ENCODE data around the gene CCSER2.

CCSER2 gene

DNA sequence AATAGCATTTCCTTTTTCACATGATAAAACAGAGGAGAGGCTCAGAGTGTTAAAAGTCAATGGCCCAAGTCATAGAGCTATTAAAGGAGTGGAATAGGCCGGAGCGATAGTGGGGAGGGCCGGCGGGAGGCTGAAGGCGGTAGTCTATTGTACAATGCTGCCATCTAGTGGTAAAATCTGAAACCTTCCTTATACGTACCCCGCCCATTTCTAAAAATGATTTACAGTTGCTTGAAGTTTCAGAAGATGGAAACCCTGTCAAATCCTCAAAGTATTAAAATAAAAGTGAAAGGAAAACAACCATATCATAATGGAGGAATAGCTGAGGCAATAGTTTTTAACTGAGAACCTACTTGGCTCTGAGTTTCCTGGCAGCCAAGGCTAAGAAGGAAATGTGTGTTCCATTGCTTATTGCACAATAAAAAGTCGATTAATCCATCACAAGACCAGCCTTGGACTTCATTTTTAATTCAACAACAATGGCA is 209.1 kb downstream of the CCSER2 start:
- TF ChIP-seq, protein P1, sequence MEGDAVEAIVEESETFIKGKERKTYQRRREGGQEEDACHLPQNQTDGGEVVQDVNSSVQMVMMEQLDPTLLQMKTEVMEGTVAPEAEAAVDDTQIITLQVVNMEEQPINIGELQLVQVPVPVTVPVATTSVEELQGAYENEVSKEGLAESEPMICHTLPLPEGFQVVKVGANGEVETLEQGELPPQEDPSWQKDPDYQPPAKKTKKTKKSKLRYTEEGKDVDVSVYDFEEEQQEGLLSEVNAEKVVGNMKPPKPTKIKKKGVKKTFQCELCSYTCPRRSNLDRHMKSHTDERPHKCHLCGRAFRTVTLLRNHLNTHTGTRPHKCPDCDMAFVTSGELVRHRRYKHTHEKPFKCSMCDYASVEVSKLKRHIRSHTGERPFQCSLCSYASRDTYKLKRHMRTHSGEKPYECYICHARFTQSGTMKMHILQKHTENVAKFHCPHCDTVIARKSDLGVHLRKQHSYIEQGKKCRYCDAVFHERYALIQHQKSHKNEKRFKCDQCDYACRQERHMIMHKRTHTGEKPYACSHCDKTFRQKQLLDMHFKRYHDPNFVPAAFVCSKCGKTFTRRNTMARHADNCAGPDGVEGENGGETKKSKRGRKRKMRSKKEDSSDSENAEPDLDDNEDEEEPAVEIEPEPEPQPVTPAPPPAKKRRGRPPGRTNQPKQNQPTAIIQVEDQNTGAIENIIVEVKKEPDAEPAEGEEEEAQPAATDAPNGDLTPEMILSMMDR (IDR thresholded peaks at IDR 0.05), result peak; percentile 86
- TF ChIP-seq ZFX (IDR thresholded peaks at IDR 0.05; ENCODE audit: borderline replicate concordance), result no peak
- no peak overlapping the region for H3K27ac ChIP-seq

DNA sequence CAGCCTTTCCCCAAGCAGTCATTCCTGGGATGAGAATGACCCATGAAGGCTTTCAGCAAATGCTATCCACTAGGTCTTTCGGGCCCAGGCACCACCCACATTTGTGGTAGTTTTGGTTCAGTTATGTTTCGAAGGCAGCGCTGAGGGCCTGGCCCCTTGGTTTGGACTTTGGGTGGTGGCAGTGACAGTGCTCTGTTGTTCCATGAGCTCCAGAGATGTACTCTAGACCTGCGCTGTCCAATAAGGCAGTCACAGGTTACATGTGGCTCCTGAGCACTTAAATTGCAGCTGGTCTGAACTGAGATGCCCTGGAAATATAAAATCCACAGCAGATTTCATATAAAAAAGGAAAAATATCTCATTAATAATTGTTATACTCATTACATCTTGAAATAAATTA is 209.6 kb downstream of the CCSER2 start:
- H3K27ac ChIP-seq, result no peak overlapping the region
- TF ChIP-seq, protein P1 (IDR thresholded peaks at IDR 0.05), result no peak
- TF ChIP-seq ZFX (IDR thresholded peaks at IDR 0.05; ENCODE audit: borderline replicate concordance), result no peak

DNA sequence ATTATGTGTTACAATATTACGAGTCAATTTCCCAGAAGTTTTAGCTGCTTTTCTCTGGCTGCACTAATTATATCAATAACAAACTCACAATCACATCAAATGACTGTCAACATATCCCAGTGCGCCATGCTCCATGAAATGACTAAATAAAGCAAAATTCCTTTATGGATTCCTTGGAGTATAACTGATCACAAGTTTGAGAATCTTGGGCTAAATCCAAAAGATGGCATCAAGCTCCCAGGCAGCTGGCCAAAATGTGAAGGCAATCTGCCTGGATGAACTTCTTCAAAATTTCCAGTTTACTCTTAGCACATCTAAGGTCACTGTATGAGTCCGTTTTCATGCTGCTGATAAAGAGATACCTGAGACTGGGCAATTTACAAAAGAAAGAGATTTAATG is 210.8 kb downstream of the CCSER2 start:
- TF ChIP-seq, protein P1 (IDR thresholded peaks at IDR 0.05), result no peak
- TF ChIP-seq ZFX (IDR thresholded peaks at IDR 0.05; ENCODE audit: borderline replicate concordance), result no peak
- H3K27ac ChIP-seq, result no peak overlapping the region

DNA sequence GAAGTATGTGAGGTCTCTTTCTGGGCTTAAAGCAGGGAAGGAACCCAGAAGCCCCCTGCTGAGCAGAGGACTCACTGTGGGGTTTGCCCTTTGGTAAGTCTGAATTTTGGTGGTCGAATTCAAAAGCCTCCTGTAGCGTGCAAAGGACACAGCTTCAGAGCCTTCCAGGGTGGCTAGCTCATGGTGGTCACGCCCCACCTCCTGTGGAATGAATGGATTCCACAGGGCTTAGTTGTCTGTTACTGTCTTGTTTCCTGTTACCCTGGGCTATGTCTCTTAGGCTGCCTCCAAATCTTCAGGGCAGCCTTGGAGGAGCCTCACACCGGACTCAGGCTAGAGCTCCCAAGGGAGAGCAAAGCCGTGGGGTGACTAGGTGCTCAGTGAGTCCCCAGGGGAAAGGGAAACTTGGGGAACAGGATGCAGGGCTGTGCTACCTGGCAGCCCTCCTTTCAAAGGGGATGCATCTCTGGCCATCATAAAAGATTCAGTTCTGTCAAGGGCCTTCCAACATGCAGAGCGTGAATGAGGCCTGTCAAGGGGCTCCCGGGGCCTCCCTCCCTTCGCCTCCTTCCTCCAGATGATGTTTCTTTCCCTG is 211.7 kb downstream of the CCSER2 start:
- no peak for TF ChIP-seq ZFX (IDR thresholded peaks at IDR 0.05; ENCODE audit: borderline replicate concordance)
- H3K27ac ChIP-seq, result no peak overlapping the region

DNA sequence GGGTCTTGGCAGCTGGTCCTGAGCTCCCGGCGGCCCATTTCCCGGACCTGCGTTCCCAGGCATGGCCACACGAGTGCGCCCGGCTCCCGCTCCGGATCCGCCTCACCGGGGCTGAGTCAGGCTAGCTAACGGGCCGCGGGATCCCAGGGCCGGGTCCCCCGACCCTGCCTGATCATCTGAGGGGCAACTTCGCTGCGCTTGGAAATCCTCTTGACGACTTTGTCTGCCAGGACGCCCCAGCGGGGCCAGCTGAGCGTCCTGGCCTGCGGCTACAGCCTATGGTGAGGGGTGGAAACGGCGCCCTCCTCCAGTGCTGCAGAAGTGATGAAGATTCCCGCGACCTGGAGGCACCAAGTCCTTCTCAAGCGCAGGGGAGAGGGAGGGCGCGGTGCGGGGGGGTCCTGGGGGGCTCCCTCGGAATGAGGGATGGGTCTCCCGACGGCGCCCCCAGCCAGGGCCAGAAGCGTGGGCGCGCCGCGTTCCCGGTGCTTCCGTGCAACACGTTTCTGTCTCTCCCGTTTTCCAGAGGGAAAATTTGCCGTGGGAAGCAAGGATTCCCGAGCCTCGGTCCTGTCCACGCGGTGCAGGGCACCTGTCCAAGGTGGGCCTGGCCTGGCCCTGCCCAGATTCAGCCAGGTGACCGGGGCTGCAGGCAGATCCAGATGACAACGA is 212.4 kb downstream of the CCSER2 start:
- no peak overlapping the region for H3K27ac ChIP-seq
- no peak for TF ChIP-seq ZFX (IDR thresholded peaks at IDR 0.05; ENCODE audit: borderline replicate concordance)
- TF ChIP-seq, protein P1 (IDR thresholded peaks at IDR 0.05), result peak; percentile 91

DNA sequence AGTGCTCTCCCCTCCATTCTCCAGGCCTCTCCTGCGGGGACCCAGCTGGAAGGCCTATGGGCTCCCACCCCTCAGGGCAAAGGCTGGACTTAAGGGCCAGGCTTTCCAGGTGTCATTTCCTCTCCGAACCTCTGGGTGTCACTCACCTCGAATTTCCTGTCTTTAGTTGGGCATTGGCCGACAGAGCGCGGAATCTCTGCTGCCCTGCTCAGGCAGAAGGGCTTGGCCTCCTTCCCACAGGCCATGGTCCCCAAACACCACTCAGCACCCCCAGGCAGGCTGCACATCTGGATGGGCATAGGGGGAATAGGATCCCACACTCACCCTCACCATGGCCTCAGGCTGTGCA is 212.9 kb downstream of the CCSER2 start:
- TF ChIP-seq, protein P1 (IDR thresholded peaks at IDR 0.05), result no peak
- no peak for TF ChIP-seq ZFX (IDR thresholded peaks at IDR 0.05; ENCODE audit: borderline replicate concordance)
- no peak overlapping the region for H3K27ac ChIP-seq

DNA sequence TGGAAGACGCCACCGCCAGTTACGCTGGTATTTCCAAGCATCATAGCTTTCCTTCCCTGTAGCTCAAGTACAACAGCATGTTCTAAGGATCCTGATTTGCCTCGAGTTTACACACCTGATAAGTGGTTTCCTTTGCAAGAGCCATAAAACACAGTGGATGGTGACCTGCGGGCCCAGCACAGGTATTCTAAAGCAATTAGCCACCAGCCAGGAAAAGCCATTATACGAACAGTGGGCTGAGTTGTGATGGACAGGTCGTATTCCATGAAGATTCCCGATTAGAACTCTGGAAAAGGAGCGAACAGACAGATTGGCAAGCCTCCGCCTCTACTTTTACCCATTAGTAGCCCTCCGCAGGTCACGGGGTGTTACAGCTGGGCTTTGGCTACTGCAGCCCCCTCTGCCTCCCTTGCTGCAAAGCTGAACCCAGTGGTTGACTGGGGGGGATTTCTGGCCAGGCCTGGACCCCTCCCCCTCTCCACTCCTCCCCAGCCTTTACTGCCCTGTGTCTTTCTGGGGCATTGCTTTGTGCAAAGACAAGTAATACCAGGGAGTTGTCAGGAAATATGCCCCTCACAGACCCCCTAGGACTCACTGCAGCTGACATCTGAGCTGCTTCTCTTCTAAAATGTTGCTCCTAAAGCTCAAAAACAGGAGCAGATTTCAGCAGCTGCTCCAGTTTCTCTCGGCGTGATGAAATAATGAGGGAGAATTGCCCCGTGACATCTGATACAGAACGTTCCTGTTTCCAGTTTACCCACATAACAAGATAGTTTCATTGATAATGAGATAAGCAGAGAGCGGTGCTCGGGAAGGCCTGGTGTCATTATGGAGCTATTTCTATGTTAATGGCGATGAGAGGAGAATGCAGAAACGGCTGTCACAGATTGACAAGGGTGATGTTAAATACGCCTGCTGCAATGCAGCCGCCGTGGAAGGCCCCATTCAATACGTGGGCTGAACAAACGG is 214.4 kb downstream of the CCSER2 start:
- no peak overlapping the region for H3K27ac ChIP-seq
- no peak for TF ChIP-seq ZFX (IDR thresholded peaks at IDR 0.05; ENCODE audit: borderline replicate concordance)
- TF ChIP-seq, protein P1 (IDR thresholded peaks at IDR 0.05), result no peak
